EH (cell line): Measurements from ENCODE around the gene OR2V2.

Experiments used
- DNase-seq: peaks from one replicate; pipeline ENCODE4 v3.0.0-alpha.2; 2015; ENCODE audit warnings: low read depth

OR2V2 gene

GRCh38 chr5:181207214-181207959 lies 60.0 kb downstream of the OR2V2 start:
- peak; percentile 97 for DNase-seq

GRCh38 chr5:181207960-181208253 lies 60.5 kb downstream of the OR2V2 start:
- DNase-seq: no peak
